ENCODE results near the gene SALL1.

The SALL1 gene

GRCh38 chr16:51150888-51151320 lies at the start of gene SALL1:
Gene SALL1, minus strand, starts transcription at chr16:51151270. Its CDS starts 29 bp downstream, at chr16:51151241.
- peak within 1 kb of the TSS; percentile 97 for H3K4me3 ChIP-seq (ENCODE audit: low read depth, low read length)
- H3K4me1 ChIP-seq (ENCODE audit: control insufficient read depth, insufficient read depth, low read length) = peaks cover 34% of the 10 kb centered on the region
- peak within 1 kb of the TSS; percentile 93 for H3K27ac ChIP-seq (ENCODE audit: low read depth, low read length)
- no peaks in the 10 kb centered on the region for H3K9me3 ChIP-seq (ENCODE audit: control insufficient read depth, insufficient read depth, low read depth, low read length)
- peaks cover 38% of the 10 kb centered on the region for H3K27me3 ChIP-seq (ENCODE audit: control insufficient read depth, insufficient read depth, low read length)
- H3K9ac ChIP-seq (ENCODE audit: low read length) = peak within 1 kb of the TSS; percentile 99
- H3K36me3 ChIP-seq (ENCODE audit: control insufficient read depth, insufficient read depth, low read length) = peaks cover 9% of the 10 kb centered on the region; the same call in 1 of the 2 replicates

- Histone ChIP-seq H3K4me3 (ENCODE audit: low read depth, low read length) (no peak overlapping the region), H3K36me3 (ENCODE audit: control insufficient read depth, insufficient read depth, low read length) (no peaks in the 10 kb centered on the region), H3K27ac (ENCODE audit: low read depth, low read length) (no peak overlapping the region), H3K9ac (ENCODE audit: low read length) (no peak overlapping the region), H3K9me3 (ENCODE audit: control insufficient read depth, insufficient read depth, low read depth, low read length) (peaks cover 13% of the 10 kb centered on the region), H3K27me3 (ENCODE audit: control insufficient read depth, insufficient read depth, low read length) (no peaks in the 10 kb centered on the region), H3K4me1 (ENCODE audit: control insufficient read depth, insufficient read depth, low read length) (no peaks in the 10 kb centered on the region; the same call in 1 of the 2 replicates)
Observed at GRCh38 chr16:51200793-51201192, 49.7 kb upstream of the SALL1 start.

GRCh38 chr16:51197953-51198748 lies 47.1 kb upstream of the SALL1 start:
- Histone ChIP-seq H3K9ac (ENCODE audit: low read length) (no peak overlapping the region), H3K36me3 (ENCODE audit: control insufficient read depth, insufficient read depth, low read length) (no peaks in the 10 kb centered on the region), H3K4me1 (ENCODE audit: control insufficient read depth, insufficient read depth, low read length) (no peaks in the 10 kb centered on the region; the same call in 1 of the 2 replicates), H3K4me3 (ENCODE audit: low read depth, low read length) (no peak overlapping the region), H3K27me3 (ENCODE audit: control insufficient read depth, insufficient read depth, low read length) (no peaks in the 10 kb centered on the region), H3K27ac (ENCODE audit: low read depth, low read length) (no peak overlapping the region), H3K9me3 (ENCODE audit: control insufficient read depth, insufficient read depth, low read depth, low read length) (peaks cover 13% of the 10 kb centered on the region)

- Histone ChIP-seq H3K4me1 (ENCODE audit: control insufficient read depth, insufficient read depth, low read length) (no peaks in the 10 kb centered on the region; the same call in 1 of the 2 replicates), H3K9me3 (ENCODE audit: control insufficient read depth, insufficient read depth, low read depth, low read length) (no peaks in the 10 kb centered on the region), H3K27ac (ENCODE audit: low read depth, low read length) (no peak overlapping the region), H3K27me3 (ENCODE audit: control insufficient read depth, insufficient read depth, low read length) (no peaks in the 10 kb centered on the region), H3K36me3 (ENCODE audit: control insufficient read depth, insufficient read depth, low read length) (no peaks in the 10 kb centered on the region), H3K4me3 (ENCODE audit: low read depth, low read length) (no peak overlapping the region), H3K9ac (ENCODE audit: low read length) (no peak overlapping the region)
Observed at GRCh38 chr16:51193879-51194278, 42.8 kb upstream of the SALL1 start.

- H3K9me3 ChIP-seq (ENCODE audit: control insufficient read depth, insufficient read depth, low read depth, low read length) = no peaks in the 10 kb centered on the region
- H3K27ac ChIP-seq (ENCODE audit: low read depth, low read length) = no peak overlapping the region
- no peaks in the 10 kb centered on the region for H3K27me3 ChIP-seq (ENCODE audit: control insufficient read depth, insufficient read depth, low read length)
- H3K9ac ChIP-seq (ENCODE audit: low read length) = peak overlapping the region; percentile 21
- H3K36me3 ChIP-seq (ENCODE audit: control insufficient read depth, insufficient read depth, low read length) = no peaks in the 10 kb centered on the region
- H3K4me3 ChIP-seq (ENCODE audit: low read depth, low read length) = no peak overlapping the region
- peaks cover 52% of the 10 kb centered on the region for H3K4me1 ChIP-seq (ENCODE audit: control insufficient read depth, insufficient read depth, low read length)
Observed at GRCh38 chr16:51184702-51185433, 33.8 kb upstream of the SALL1 start.

- Histone ChIP-seq H3K9ac (ENCODE audit: low read length) (peak overlapping the region; percentile 69), H3K27me3 (ENCODE audit: control insufficient read depth, insufficient read depth, low read length) (no peaks in the 10 kb centered on the region), H3K36me3 (ENCODE audit: control insufficient read depth, insufficient read depth, low read length) (no peaks in the 10 kb centered on the region), H3K4me1 (ENCODE audit: control insufficient read depth, insufficient read depth, low read length) (peaks cover 55% of the 10 kb centered on the region), H3K9me3 (ENCODE audit: control insufficient read depth, insufficient read depth, low read depth, low read length) (no peaks in the 10 kb centered on the region), H3K4me3 (ENCODE audit: low read depth, low read length) (peak overlapping the region; percentile 34), H3K27ac (ENCODE audit: low read depth, low read length) (peak overlapping the region; percentile 75)
Observed at GRCh38 chr16:51181503-51181811, 30.4 kb upstream of the SALL1 start.

- peaks cover 55% of the 10 kb centered on the region for H3K4me1 ChIP-seq (ENCODE audit: control insufficient read depth, insufficient read depth, low read length)
- peak overlapping the region; percentile 34; the same call in 1 of the 2 replicates for H3K4me3 ChIP-seq (ENCODE audit: low read depth, low read length)
- no peaks in the 10 kb centered on the region for H3K36me3 ChIP-seq (ENCODE audit: control insufficient read depth, insufficient read depth, low read length)
- no peaks in the 10 kb centered on the region for H3K27me3 ChIP-seq (ENCODE audit: control insufficient read depth, insufficient read depth, low read length)
- peak overlapping the region; percentile 75 for H3K27ac ChIP-seq (ENCODE audit: low read depth, low read length)
- no peaks in the 10 kb centered on the region for H3K9me3 ChIP-seq (ENCODE audit: control insufficient read depth, insufficient read depth, low read depth, low read length)
- H3K9ac ChIP-seq (ENCODE audit: low read length) = peak overlapping the region; percentile 18
Observed at GRCh38 chr16:51180719-51181502, 29.8 kb upstream of the SALL1 start.

- H3K9ac ChIP-seq (ENCODE audit: low read length) = no peak overlapping the region
- H3K36me3 ChIP-seq (ENCODE audit: control insufficient read depth, insufficient read depth, low read length) = no peaks in the 10 kb centered on the region
- H3K27ac ChIP-seq (ENCODE audit: low read depth, low read length) = no peak overlapping the region
- peaks cover 9% of the 10 kb centered on the region for H3K4me1 ChIP-seq (ENCODE audit: control insufficient read depth, insufficient read depth, low read length)
- no peak overlapping the region for H3K4me3 ChIP-seq (ENCODE audit: low read depth, low read length)
- peaks cover 3% of the 10 kb centered on the region; the same call in 1 of the 2 replicates for H3K9me3 ChIP-seq (ENCODE audit: control insufficient read depth, insufficient read depth, low read depth, low read length)
- no peaks in the 10 kb centered on the region for H3K27me3 ChIP-seq (ENCODE audit: control insufficient read depth, insufficient read depth, low read length)
Observed at GRCh38 chr16:51175081-51175480, 24.0 kb upstream of the SALL1 start.

- Histone ChIP-seq H3K9ac (ENCODE audit: low read length) (no peak overlapping the region), H3K9me3 (ENCODE audit: control insufficient read depth, insufficient read depth, low read depth, low read length) (peaks cover 3% of the 10 kb centered on the region; the same call in 1 of the 2 replicates), H3K36me3 (ENCODE audit: control insufficient read depth, insufficient read depth, low read length) (no peaks in the 10 kb centered on the region), H3K4me1 (ENCODE audit: control insufficient read depth, insufficient read depth, low read length) (no peaks in the 10 kb centered on the region), H3K4me3 (ENCODE audit: low read depth, low read length) (no peak overlapping the region), H3K27ac (ENCODE audit: low read depth, low read length) (no peak overlapping the region), H3K27me3 (ENCODE audit: control insufficient read depth, insufficient read depth, low read length) (no peaks in the 10 kb centered on the region)
Observed at GRCh38 chr16:51172368-51172767, 21.3 kb upstream of the SALL1 start.

GRCh38 chr16:51168755-51169154 lies 17.7 kb upstream of the SALL1 start:
- H3K36me3 ChIP-seq (ENCODE audit: control insufficient read depth, insufficient read depth, low read length) = no peaks in the 10 kb centered on the region
- H3K9me3 ChIP-seq (ENCODE audit: control insufficient read depth, insufficient read depth, low read depth, low read length) = peaks cover 3% of the 10 kb centered on the region; the same call in 1 of the 2 replicates
- H3K9ac ChIP-seq (ENCODE audit: low read length) = no peak overlapping the region
- peaks cover 8% of the 10 kb centered on the region; the same call in 1 of the 2 replicates for H3K4me1 ChIP-seq (ENCODE audit: control insufficient read depth, insufficient read depth, low read length)
- H3K4me3 ChIP-seq (ENCODE audit: low read depth, low read length) = no peak overlapping the region
- H3K27ac ChIP-seq (ENCODE audit: low read depth, low read length) = no peak overlapping the region
- H3K27me3 ChIP-seq (ENCODE audit: control insufficient read depth, insufficient read depth, low read length) = no peaks in the 10 kb centered on the region
